Chondrocyte (in vitro differentiated cells): Measurements from ENCODE around the gene PSME1. TPM values are rescaled to one million over a fixed set of nuclear protein-coding genes. Genes with fewer than 3 reads are reported as not detected.

Experiments used
- DNase-seq: peaks from one replicate; pipeline ENCODE4 v3.0.0; 2021; ENCODE audit warnings: mixed read lengths, low spot score
- H3K27ac Mint-ChIP-seq: one replicate; pipeline ENCODE4 v1.8.0; 2021; ENCODE audit warnings: mild to moderate bottlenecking, moderate library complexity, mixed read lengths; ENCODE audit not compliant: unreplicated experiment
- H3K27me3 Mint-ChIP-seq: 2 replicates; pipeline ENCODE4 v1.8.0; 2021; ENCODE audit warnings: low read depth, mixed read lengths
- H3K36me3 Mint-ChIP-seq: 2 replicates; pipeline ENCODE4 v1.8.0; 2021; ENCODE audit warnings: low read depth, mixed read lengths
- H3K4me1 Mint-ChIP-seq: 2 replicates; pipeline ENCODE4 v1.8.0; 2021; ENCODE audit warnings: low read depth, mild to moderate bottlenecking, mixed read lengths
- H3K4me3 Mint-ChIP-seq: one replicate; pipeline ENCODE4 v1.8.0; 2021; ENCODE audit warnings: mild to moderate bottlenecking, moderate library complexity, mixed read lengths; ENCODE audit not compliant: unreplicated experiment
- H3K9me3 Mint-ChIP-seq: 2 replicates; pipeline ENCODE4 v1.8.0; 2021; ENCODE audit warnings: low read depth, mixed read lengths
- total RNA-seq: library from RNA; stranded (reverse); gene quantifications from 3 replicates; pipeline ENCODE4 v1.2.1, GENCODE V29; 2021
- TF ChIP-seq, protein P1 (sequence below): fragments of 200-600 bp; sonication (generic); IDR thresholded peaks from 2 replicates; pipeline ENCODE4 v1.5.0; 2021; ENCODE audit warnings: antibody characterized with exemption, mild to moderate bottlenecking, moderate library complexity

PSME1 gene
- total RNA-seq, 1 donor from 2014 or later = 59.2 TPM

DNA sequence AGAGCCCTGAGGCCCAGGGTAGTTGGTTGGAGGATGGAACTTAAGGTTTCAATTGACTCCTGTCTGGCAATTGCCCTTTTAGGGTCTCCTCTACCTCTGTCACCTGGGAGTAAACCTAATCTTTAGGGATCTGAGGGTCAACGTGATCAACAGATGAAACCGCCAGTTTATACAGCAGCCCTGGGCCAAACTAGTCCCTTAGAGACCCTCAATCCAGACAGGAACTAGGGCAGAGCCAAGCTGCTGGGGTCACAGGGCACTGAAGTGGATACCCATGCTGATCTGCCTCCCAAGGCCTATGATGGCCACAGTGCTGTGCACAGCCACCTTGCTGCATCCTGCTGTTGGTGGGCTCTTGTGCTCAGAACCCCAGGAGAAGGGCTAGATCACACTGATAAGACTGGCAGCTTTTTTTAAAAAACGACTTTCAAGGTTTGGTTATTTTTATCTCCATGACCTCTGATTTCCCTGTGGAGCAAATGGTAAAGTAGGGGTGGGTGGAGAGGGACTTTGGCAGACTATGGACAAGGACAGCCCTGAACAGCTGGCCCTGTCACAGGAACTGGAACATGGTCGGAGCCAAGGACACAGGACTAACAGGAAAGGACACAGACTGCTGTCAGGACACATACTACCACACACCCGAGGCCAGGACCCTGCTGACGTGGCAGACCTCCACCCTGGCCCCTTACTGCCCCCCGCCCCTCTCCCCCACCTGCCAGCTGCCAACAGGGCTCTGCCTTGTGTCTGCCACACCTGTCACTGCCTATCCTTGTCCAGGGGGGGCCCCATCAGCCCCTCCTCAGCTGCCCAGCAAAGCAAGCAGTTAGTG, 5.1 kb upstream of the PSME1 start:
- Mint-ChIP-seq H3K9me3 (no peaks in the 10 kb centered on the region), H3K27ac (no peak overlapping the region), H3K27me3 (no peaks in the 10 kb centered on the region), H3K36me3 (no peaks in the 10 kb centered on the region), H3K4me3 (no peak overlapping the region), H3K4me1 (peaks cover 6% of the 10 kb centered on the region)
- TF ChIP-seq, protein P1, sequence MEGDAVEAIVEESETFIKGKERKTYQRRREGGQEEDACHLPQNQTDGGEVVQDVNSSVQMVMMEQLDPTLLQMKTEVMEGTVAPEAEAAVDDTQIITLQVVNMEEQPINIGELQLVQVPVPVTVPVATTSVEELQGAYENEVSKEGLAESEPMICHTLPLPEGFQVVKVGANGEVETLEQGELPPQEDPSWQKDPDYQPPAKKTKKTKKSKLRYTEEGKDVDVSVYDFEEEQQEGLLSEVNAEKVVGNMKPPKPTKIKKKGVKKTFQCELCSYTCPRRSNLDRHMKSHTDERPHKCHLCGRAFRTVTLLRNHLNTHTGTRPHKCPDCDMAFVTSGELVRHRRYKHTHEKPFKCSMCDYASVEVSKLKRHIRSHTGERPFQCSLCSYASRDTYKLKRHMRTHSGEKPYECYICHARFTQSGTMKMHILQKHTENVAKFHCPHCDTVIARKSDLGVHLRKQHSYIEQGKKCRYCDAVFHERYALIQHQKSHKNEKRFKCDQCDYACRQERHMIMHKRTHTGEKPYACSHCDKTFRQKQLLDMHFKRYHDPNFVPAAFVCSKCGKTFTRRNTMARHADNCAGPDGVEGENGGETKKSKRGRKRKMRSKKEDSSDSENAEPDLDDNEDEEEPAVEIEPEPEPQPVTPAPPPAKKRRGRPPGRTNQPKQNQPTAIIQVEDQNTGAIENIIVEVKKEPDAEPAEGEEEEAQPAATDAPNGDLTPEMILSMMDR = no peak
- DNase-seq = no peak

DNA sequence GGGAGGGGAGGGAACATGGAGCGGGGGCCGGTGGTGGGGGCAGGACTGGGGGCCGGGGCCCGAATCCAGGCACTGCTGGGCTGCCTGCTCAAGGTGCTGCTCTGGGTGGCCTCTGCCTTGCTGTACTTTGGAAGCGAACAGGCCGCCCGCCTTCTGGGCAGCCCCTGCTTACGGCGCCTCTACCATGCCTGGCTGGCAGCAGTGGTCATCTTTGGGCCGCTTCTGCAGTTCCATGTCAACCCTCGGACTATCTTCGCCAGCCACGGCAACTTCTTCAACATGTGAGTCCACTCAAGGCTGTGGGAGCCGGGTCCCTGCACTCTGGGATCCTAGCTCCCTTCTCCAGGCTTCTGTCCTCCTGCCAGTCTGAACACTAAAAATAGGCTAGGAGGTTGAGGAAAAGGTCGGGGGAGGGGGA, 4.4 kb upstream of the PSME1 start:
- Mint-ChIP-seq H3K36me3 (no peaks in the 10 kb centered on the region), H3K27me3 (no peaks in the 10 kb centered on the region), H3K27ac (no peak overlapping the region), H3K4me1 (peaks cover 8% of the 10 kb centered on the region), H3K9me3 (no peaks in the 10 kb centered on the region), H3K4me3 (no peak overlapping the region)
- no peak for DNase-seq
- TF ChIP-seq, protein P1 = no peak

DNA sequence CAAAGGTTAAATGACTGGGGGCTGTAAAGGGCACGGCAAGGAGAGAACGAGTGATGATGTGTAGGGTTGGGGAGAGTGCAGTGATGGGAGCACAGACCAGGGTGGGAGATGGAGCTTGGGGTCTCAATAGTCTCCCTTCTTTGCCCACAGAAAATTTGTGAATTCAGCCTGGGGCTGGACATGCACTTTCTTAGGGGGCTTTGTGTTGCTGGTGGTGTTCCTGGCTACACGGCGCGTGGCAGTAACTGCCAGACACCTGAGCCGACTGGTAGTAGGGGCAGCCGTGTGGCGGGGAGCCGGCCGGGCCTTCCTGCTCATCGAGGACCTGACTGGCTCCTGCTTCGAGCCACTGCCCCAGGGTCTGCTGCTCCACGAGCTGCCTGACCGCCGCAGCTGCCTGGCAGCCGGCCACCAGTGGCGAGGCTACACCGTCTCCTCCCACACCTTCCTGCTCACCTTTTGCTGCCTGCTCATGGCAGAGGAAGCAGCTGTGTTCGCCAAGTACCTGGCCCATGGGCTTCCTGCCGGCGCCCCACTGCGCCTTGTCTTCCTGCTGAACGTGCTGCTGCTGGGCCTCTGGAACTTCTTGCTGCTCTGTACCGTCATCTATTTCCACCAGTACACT, 3.8 kb upstream of the PSME1 start:
- H3K27me3 Mint-ChIP-seq = no peaks in the 10 kb centered on the region
- no peak overlapping the region for H3K27ac Mint-ChIP-seq
- peaks cover 14% of the 10 kb centered on the region for H3K4me1 Mint-ChIP-seq
- no peaks in the 10 kb centered on the region for H3K36me3 Mint-ChIP-seq
- DNase-seq = no peak
- H3K9me3 Mint-ChIP-seq = no peaks in the 10 kb centered on the region
- H3K4me3 Mint-ChIP-seq = no peak overlapping the region
- TF ChIP-seq, protein P1 = no peak

DNA sequence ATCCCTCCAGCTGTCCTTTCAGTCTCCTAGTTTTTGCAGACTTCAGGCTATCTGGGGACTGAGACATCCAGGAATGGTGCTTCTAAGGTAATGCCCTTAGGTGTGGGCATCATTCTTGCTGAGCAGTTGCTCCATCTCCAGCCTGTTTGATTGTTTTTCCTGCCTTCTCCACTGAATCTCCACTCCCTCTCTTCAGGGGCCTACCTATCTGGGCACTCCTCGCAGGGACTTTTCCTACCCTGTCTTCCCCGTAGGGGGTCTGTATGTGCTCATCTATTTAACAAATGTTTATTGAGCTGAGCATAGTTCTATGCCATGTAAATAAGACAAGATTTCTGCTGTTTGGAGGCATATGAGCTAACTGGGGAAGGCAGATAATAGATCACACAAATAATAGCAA, 3.0 kb upstream of the PSME1 start:
- Mint-ChIP-seq H3K27me3 (no peaks in the 10 kb centered on the region), H3K9me3 (no peaks in the 10 kb centered on the region), H3K4me3 (no peak overlapping the region), H3K27ac (no peak overlapping the region), H3K36me3 (no peaks in the 10 kb centered on the region), H3K4me1 (peaks cover 19% of the 10 kb centered on the region)
- TF ChIP-seq, protein P1 = no peak
- DNase-seq = no peak

DNA sequence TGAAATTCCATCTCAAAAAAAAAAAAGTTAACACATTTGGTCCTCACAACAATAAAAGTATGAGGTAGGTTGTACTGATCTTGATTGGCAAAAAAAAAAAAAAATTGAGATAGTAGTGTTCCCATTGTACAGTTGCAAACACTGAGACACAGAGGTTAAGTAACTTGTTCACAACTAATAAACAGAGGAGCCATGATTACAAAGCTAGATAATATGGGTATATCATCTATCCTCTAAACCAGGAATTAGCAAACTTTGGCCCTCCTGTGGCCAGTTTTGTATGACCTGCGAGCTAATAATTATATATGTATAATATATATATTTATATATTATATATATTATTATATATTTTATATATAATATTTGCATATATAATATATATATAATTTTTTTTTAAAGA, 2.3 kb upstream of the PSME1 start:
- no peak overlapping the region for H3K27ac Mint-ChIP-seq

More for the DNA sequence above, 2.3 kb upstream of the PSME1 start:
- Mint-ChIP-seq H3K9me3 (no peaks in the 10 kb centered on the region), H3K36me3 (peaks cover 5% of the 10 kb centered on the region), H3K4me3 (no peak overlapping the region), H3K27me3 (no peaks in the 10 kb centered on the region), H3K4me1 (peaks cover 20% of the 10 kb centered on the region)
- DNase-seq = no peak
- TF ChIP-seq, protein P1 = peak; percentile 9
